GM19324 (cell line): ENCODE data around the gene TTBK1.
"Not testable (repeated sequence)": the region's sequence is repeated elsewhere in the genome, so short reads cannot be mapped to it uniquely, and the experiment has no call there.

Source experiments
- ATAC-seq: cut with Tn5 transposase; IDR thresholded peaks from one replicate; pipeline ENCODE4 v1.9.1; 2021; ENCODE audit warnings: mild to moderate bottlenecking, moderate library complexity; ENCODE audit not compliant: unreplicated experiment, low FRiP score

Gene TTBK1

GRCh38 chr6:43299338-43300293 is 56.3 kb downstream of the TTBK1 start:
- no peak for ATAC-seq

DNA sequence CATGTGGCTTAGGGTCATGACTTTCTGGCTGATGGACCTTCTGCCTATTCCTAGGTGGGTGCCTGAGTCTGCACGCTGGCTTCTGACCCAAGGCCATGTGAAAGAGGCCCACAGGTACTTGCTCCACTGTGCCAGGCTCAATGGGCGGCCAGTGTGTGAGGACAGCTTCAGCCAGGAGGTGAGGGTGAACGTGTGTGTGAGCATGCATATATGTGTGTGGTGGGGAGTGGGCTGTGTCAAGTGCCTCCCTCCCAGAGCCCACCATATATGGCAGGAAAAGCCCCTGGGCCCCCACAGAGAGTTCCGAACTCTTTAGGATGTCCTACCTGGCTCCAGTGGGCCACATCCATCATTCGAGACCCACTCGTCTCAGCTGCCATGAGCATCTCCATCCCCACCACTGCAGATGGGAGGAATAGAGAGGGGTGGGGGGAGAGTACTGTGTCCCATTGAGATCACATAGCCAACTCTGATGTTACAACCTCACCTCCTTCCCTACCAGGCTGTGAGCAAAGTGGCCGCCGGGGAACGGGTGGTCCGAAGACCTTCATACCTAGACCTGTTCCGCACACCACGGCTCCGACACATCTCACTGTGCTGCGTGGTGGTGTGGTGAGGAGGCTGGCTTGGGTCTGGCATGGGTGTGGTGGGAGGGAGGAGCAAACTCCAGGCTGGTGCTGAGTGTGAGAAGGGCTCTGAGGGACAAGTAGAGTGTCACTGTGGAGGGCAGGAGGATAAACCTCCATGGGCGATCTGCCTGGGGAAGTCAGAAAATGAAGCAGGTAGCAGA is 58.0 kb downstream of the TTBK1 start:
- no peak for ATAC-seq

DNA sequence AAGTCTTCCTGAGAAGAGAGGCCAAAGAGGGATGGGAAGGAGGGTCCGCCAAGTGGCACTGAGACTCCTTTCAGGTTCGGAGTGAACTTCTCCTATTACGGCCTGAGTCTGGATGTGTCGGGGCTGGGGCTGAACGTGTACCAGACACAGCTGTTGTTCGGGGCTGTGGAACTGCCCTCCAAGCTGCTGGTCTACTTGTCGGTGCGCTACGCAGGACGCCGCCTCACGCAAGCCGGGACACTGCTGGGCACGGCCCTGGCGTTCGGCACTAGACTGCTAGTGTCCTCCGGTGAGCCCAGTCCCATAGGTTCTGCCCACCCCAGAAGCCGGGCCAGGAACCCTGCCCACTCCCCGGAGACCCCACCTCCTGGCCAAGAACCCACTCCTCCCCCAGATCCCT is 58.8 kb downstream of the TTBK1 start:
- no peak for ATAC-seq

DNA sequence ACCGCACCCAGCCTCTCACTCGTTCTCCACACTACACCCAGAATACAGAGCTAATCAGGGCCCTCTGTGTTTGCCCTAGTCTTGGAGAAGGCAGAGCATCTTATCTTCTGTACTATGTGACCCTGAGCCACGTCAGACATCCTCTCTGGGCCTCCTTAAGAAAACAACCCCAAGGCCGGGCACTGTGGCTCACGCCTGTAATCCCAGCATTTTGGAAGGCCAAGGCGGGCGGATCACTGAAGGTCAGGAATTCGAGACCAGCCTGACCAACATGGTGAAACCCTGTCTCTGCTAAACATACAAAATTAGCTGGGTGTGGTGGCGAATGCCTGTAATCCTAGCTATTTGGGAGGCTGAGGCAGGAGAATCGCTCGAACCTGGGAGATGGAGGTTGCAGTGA is 59.7 kb downstream of the TTBK1 start:
- not testable (repeated sequence) for ATAC-seq

- no peak for ATAC-seq
Measured at GRCh38 chr6:43303751-43304331, 60.6 kb downstream of the TTBK1 start.

- no peak for ATAC-seq
Measured at GRCh38 chr6:43304361-43304760, 61.1 kb downstream of the TTBK1 start.

DNA sequence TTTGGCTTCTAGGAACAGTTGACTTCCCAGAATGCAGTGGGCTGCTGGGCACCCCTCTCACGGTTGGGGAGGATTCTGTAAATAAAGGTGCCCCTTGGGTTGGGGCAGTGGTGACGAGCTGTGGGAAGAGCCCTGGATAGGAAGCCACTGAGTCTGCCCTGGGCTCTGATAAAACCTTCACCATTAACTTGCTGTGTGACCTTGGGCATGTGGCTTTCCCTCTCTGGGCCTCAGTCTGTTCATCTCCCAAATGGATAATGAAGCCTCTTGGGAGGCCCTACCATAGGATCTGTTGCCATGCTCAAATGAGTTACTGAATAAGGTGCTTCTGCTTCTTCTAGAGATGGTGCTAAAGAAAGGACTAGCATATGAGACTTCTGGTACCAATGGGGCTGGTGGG is 61.6 kb downstream of the TTBK1 start:
- ATAC-seq, result no peak

DNA sequence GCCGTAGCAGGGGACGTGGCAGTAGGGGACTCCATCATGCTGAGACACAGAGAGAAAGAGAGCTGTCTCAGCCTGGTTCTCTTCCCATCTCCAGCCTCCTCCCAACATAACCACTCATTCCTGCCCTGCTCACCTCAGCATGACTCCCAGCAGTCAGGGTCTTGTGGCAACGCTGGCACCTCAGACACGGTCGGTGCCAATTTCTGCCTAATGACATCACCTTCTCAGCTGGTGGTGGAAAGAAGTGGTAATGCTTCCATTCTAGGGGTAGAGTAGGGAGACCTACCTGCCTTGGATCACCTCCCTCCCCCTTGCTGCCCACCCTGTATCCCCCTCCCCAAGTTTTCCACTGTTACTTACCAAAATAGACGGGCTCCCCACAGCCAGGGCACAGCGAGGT is 62.8 kb downstream of the TTBK1 start:
- no peak for ATAC-seq

GRCh38 chr6:43307451-43308100 is 64.3 kb downstream of the TTBK1 start:
- no peak for ATAC-seq

- ATAC-seq, result no peak
Measured at GRCh38 chr6:43308101-43308989, 65.1 kb downstream of the TTBK1 start, which contains the start of gene CRIP3. Gene CRIP3 (minus strand): TSS chr6:43308826. CDS start chr6:43308792, 34 bp downstream.

DNA sequence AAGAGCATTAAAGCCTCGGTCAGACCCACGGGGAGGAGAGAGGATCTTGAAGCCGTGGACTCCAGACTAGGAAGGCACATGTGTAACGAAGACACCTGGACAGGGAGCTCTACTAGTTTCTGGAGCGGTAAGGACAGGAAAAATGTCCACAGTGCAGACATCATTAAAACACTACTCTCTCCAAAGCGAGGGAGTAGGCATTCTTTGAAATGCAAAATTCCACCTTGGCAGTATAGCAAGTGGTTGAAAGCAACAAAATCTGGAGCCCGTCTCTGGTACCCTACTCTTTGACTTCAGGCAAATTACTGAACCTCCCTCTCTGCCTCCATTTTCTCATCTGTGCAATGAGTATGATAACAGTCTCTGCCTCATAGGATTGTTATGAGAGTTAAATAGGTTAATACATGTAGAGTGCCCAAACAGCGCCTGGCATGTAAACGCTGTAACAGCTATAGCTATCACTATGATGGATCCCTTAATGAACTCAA is 65.8 kb downstream of the TTBK1 start:
- no peak for ATAC-seq

DNA sequence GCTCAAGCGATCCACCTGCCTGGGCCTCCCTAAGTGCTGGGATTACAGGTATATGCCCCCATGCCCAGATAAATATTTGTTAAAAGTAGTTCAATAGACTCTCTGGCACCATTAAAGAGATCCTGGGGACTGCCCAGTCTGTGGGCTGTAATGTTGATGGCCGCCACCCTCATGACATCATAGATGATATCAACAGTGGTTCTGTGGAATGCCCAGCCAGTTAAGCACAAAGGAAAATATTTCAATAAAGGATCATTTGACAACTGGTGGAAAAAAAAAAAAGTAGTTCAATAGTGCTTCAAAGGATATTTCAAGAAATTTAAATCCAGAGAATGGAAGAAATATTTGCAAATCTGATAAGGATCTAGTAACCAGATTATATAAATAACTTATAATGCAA is 66.9 kb downstream of the TTBK1 start:
- no peak for ATAC-seq

DNA sequence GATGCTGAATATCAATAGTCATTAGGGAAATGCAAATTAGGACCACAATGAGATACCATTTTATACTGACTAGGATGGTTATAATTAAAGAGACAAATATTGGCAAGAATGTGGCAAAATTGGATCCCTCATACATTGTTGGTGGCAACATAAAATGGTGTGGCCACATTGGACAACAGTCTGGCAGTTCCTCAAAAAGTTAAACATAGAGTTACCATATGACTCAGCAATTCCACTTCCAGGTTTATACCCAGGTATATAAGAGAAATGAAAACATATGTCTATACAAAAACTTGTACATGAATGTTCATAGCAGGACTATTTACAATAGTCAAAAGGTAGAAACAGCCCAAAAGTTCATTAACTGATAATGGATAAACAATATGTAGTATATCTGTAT is 67.3 kb downstream of the TTBK1 start:
- no peak for ATAC-seq

GRCh38 chr6:43311666-43312065 is 68.4 kb downstream of the TTBK1 start:
- ATAC-seq, result no peak

DNA sequence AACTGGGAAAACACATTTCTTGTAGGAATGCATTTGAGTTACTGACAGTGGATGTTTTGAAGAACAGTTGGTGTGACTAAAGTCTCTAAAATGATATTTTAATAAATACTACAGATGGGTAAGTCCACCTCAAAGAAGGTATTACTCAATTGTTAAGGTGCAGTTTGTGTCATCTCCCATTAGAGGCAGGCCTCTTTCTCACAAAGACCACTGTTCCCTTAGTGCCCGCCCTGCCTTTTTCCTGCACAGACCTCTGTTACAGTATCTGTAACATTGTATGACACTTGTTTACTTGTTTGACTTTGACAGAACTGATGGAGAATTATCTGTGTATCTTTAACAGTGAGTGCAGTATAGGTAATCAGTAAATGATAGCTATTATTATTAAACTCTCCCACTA is 70.5 kb downstream of the TTBK1 start:
- ATAC-seq, result no peak

GRCh38 chr6:43318011-43318410 is 74.7 kb downstream of the TTBK1 start:
- no peak for ATAC-seq

GRCh38 chr6:43325876-43326275 is 82.6 kb downstream of the TTBK1 start:
- ATAC-seq, result no peak

DNA sequence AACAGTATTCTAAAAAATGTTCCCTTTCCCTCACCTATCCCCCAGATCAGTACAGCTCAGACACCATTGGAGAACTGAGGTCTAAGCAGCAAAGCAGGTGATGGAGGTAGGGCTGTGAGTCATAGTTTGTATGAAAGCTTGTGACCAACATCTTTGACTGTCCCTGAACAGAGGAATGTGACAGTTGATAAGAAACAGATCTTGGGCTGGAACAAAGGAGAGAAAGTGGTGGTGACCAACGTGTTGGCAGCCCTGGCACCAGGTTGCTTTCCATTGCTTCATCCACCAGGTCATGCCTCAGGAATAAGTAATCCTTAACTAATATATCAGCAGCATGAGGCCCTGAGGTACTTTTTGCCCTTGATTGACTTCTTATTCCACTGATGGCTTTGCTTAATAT is 85.2 kb downstream of the TTBK1 start:
- ATAC-seq, result no peak

GRCh38 chr6:43331470-43331869 is 88.2 kb downstream of the TTBK1 start:
- no peak for ATAC-seq
